K562 (cell line): ENCODE results near the gene ANKRD31. TPM values are rescaled to one million over a fixed set of nuclear protein-coding genes. Genes with fewer than 3 reads are reported as not detected.

Experiments used
- ATAC-seq: fragments of 200-7000 bp; cut with Tn5 transposase; 3 replicates; pipeline ENCODE4 v1.9.1; 2020; ENCODE audit warnings: moderate library complexity
- BruUV-seq: library from RNA; stranded (reverse); fragments of 400-500 nt; replicated peaks from 2 replicates; lab custom pipeline; 2021; lab: Mats Ljungman, UMichigan
- CTCF ChIA-PET: fragments of 300-600 bp; formaldehyde crosslinking; extraction: SDS; loops from one replicate; lab custom pipeline; 2021; ENCODE audit warnings: low intra/inter-chr PET ratio; lab: Yijun Ruan, JAX
- POLR2A ChIA-PET: fragments of 300-600, 350-650 bp; sonication (Branson Sonifier 250); formaldehyde crosslinking; extraction: SDS; loops from one replicate; lab custom pipeline; 2021; ENCODE audit warnings: antibody characterized with exemption, inconsistent platforms; lab: Yijun Ruan, JAX
- DNase-seq, 4 experiments: peaks; one replicate each; pipeline versions ENCODE4 v3.0.0 to v3.0.0-alpha.2; 2011 to 2018; ENCODE audit warnings: low spot score in 3 of 4, mixed read lengths in 3 of 4; ENCODE audit errors: extremely low read depth in 1 of 4
- FAIRE-seq: peaks from 2 replicates; lab custom pipeline; 2011; peaks lifted over from hg19 to GRCh38; lab: Jason Lieb, UNC
- H2AFZ ChIP-seq: 2 replicates; pipeline ENCODE4 v1.6.0; 2011; ENCODE audit warnings: low read depth, low read length, control low read depth, inconsistent platforms
- H3K27ac ChIP-seq: fragments of 200-600 bp; 3 replicates; pipeline ENCODE4 v1.8.0; 2011; ENCODE audit warnings: low read depth, mild to moderate bottlenecking, control low read depth, inconsistent platforms, low read length, moderate library complexity, mixed read lengths; ENCODE audit errors: extremely low read depth
- H3K27me3 ChIP-seq, 2 experiments: fragments of 300-600 bp in 1 of 2; 2 replicates in 1 of 2; 3 replicates in 1 of 2; pipeline versions ENCODE4 v1.6.0 to v1.8.0; 2011; ENCODE audit warnings: inconsistent platforms in 2 of 2, low read length in 2 of 2, mild to moderate bottlenecking in 1 of 2, mixed read lengths in 1 of 2, moderate library complexity in 1 of 2; ENCODE audit not compliant: control insufficient read depth in 2 of 2, insufficient read depth in 2 of 2
- H3K36me3 ChIP-seq: fragments of 300-600 bp; 3 replicates; pipeline ENCODE4 v1.8.0; 2011; ENCODE audit warnings: mild to moderate bottlenecking, low read length, inconsistent platforms; ENCODE audit not compliant: control insufficient read depth, insufficient read depth
- H3K4me1 ChIP-seq, 2 experiments: fragments of 200-600 bp in 1 of 2; replicated peaks in 1 of 2; 2 replicates in 1 of 2; 3 replicates in 1 of 2; pipeline versions ENCODE4 v1.5.1 to v1.8.0; 2011; ENCODE audit warnings: inconsistent platforms in 2 of 2, low read length in 2 of 2, mild to moderate bottlenecking in 1 of 2, mixed read lengths in 1 of 2, moderate library complexity in 1 of 2; ENCODE audit not compliant: control insufficient read depth in 2 of 2, insufficient read depth in 2 of 2
- H3K4me2 ChIP-seq: 2 replicates; pipeline ENCODE4 v1.6.1; 2011; ENCODE audit warnings: low read length, control low read depth, inconsistent platforms, mixed read lengths; ENCODE audit not compliant: insufficient read depth
- H3K4me3 ChIP-seq: fragments of 200-600 bp; sonication (generic), shearing (Covaris generic); 2 replicates; pipeline ENCODE4 v1.5.1; 2016; ENCODE audit warnings: control low read depth, inconsistent platforms
- H3K79me2 ChIP-seq: fragments of 200-600 bp; 3 replicates; pipeline ENCODE4 v1.8.0; 2011; ENCODE audit warnings: low read length, inconsistent platforms; ENCODE audit not compliant: control insufficient read depth, insufficient read depth
- H3K9ac ChIP-seq, 2 experiments: 2 replicates each; pipeline versions ENCODE4 v1.6.0 to v1.6.1; 2011; ENCODE audit warnings: low read depth in 2 of 2, low read length in 2 of 2, control low read depth in 1 of 2, inconsistent platforms in 1 of 2, mild to moderate bottlenecking in 1 of 2, mixed read lengths in 1 of 2; ENCODE audit not compliant: insufficient read depth in 1 of 2
- H3K9me1 ChIP-seq: one replicate; pipeline ENCODE4 v1.6.0; 2011; ENCODE audit warnings: inconsistent platforms, mild to moderate bottlenecking, low read length, moderate library complexity; ENCODE audit not compliant: control insufficient read depth, insufficient read depth
- H3K9me3 ChIP-seq: replicated peaks from 2 replicates; pipeline ENCODE4 v1.5.1; 2011; ENCODE audit warnings: low read depth, low read length, inconsistent platforms; ENCODE audit not compliant: control insufficient read depth, insufficient read depth
- H4K20me1 ChIP-seq: replicated peaks from 2 replicates; pipeline ENCODE4 v1.6.1; 2011; ENCODE audit warnings: low read length, inconsistent platforms, mixed read lengths; ENCODE audit not compliant: control insufficient read depth, insufficient read depth
- CTCFL ChIP-seq: IDR thresholded peaks from 2 replicates; pipeline ENCODE4 v1.6.1; 2011; ENCODE audit warnings: borderline replicate concordance, low read depth, mild to moderate bottlenecking, moderate library complexity, low read length; ENCODE audit not compliant: insufficient read depth, poor library complexity, severe bottlenecking
- FOSL1 ChIP-seq: fragments of 200-800 bp; sonication (Bioruptor generic); conservative IDR thresholded peaks from 2 replicates; pipeline ENCODE4 v1.6.1; 2016; ENCODE audit warnings: missing genetic modification characterization, missing compliant biosample characterization
- FOXK1 ChIP-seq: sonication (generic); formaldehyde crosslinking; IDR thresholded peaks from 2 replicates; pipeline ENCODE4 v1.8.0; 2022; ENCODE audit warnings: missing genetic modification reagents, mild to moderate bottlenecking, borderline replicate concordance
- HMGXB4 ChIP-seq: sonication (generic); formaldehyde crosslinking; IDR thresholded peaks from 2 replicates; pipeline ENCODE4 v1.8.1; 2023; ENCODE audit warnings: mild to moderate bottlenecking, missing genetic modification reagents
- POLR2AphosphoS2 ChIP-seq: IDR thresholded peaks from 2 replicates; pipeline ENCODE4 v1.6.1; 2012; ENCODE audit warnings: low read length, improper control_type of control experiment
- RBM25 ChIP-seq: fragments of 200-400 bp; formaldehyde crosslinking; IDR thresholded peaks from 2 replicates; pipeline ENCODE4 v1.6.1; 2018; ENCODE audit warnings: low read length, low read depth, moderate library complexity; ENCODE audit not compliant: severe bottlenecking
- SMAD3 ChIP-seq: fragments of 450-650 bp; formaldehyde crosslinking; conservative IDR thresholded peaks from 2 replicates; pipeline ENCODE4 v1.4.0; 2020; ENCODE audit warnings: mild to moderate bottlenecking
- ZNF12 ChIP-seq: sonication (generic); formaldehyde crosslinking; IDR thresholded peaks from 2 replicates; pipeline ENCODE4 v1.4.0; 2020; ENCODE audit warnings: mild to moderate bottlenecking, missing genetic modification reagents
- ZNF232 ChIP-seq: sonication (generic); formaldehyde crosslinking; IDR thresholded peaks from 2 replicates; pipeline ENCODE4 v1.8.0; 2022; ENCODE audit warnings: mild to moderate bottlenecking, missing genetic modification reagents
- WGBS: fragments of 100-300 bp; shearing (Covaris generic); methylation state at CpG from one replicate; pipeline ENCODE4 v1.1.6; 2016; ENCODE audit warnings: low coverage, mixed read lengths; ENCODE audit not compliant: insufficient coverage; ENCODE audit errors: missing lambda C conversion rate; 5-methylcytosine and 5-hydroxymethylcytosine counted together
- in situ Hi-C: fragments of 300-500 bp; cut with MboI; formaldehyde crosslinking; loops from 4 replicates; pipeline ENCODE4 v1.15.0; 2018; ENCODE audit warnings: inconsistent platforms, mixed read lengths
- intact Hi-C: fragments of 100-400 bp; cut with micrococcal nuclease; formaldehyde crosslinking; loops from 2 replicates; pipeline ENCODE4 v1.14.2; 2022
- polyA plus RNA-seq, 8 experiments: library from polyadenylated mRNA; depleted of rRNA in 4 of 8; stranded (reverse) in 5 of 8; unstranded in 3 of 8; fragments of >200 nt; fragmentation: Nextera tagmentation in 2 of 8; fragmentation: Illumina TruSeq in 1 of 8; extraction: Ambion mirVana in 2 of 8; extraction: Trizol in 1 of 8; gene quantifications; 2 replicates each; pipeline versions ENCODE4 v1.2.1 to v1.2.3, GENCODE V29; 2011 to 2014; ENCODE audit warnings: inconsistent platforms in 1 of 8, missing spikeins in 1 of 8
- total RNA-seq, 7 experiments: library from RNA; depleted of rRNA in 6 of 7; stranded (reverse); fragments of >200 nt in 6 of 7; fragmentation: Illumina TruSeq in 2 of 7; extraction: Trizol in 2 of 7; gene quantifications; 2 replicates each; pipeline versions ENCODE4 v1.2.1 to v1.2.3, GENCODE V29; 2011 to 2021; ENCODE audit warnings: low replicate concordance in 1 of 7

ANKRD31 gene
- total and polyA plus RNA-seq, 9 of the 15 experiments (the other 6 are each of a cell fraction or from before 2014, with no cell fraction given): under 0.01 to 0.11 (median 0.05) TPM; not detected in 1

GRCh38 chr5:75214409-75214808 lies 22.3 kb downstream of the ANKRD31 start:
- Histone ChIP-seq H3K4me1 (no peaks in the 10 kb centered on the region), H3K4me2 (no peak overlapping the region), H3K79me2 (no peaks in the 10 kb centered on the region), H2AFZ (no peak overlapping the region), H3K9me3 (no peaks in the 10 kb centered on the region), H3K27me3 (no peaks in the 10 kb centered on the region), H3K36me3 (no peaks in the 10 kb centered on the region), H3K4me3 (no peak overlapping the region), H4K20me1 (no peaks in the 10 kb centered on the region), H3K27ac (no peak overlapping the region), H3K9ac (no peak overlapping the region), H3K9me1 (no peaks in the 10 kb centered on the region)
- ChIA-PET POLR2A (no interaction called here), CTCF (no interaction called here)
- no TSS peak for BruUV-seq
- intact Hi-C loops: no loop called here
- 0% methylated on average over 2 of the region's 2 CpGs for WGBS
- TF ChIP-seq CTCFL (no peak), FOXK1 (no peak), ZNF12 (CRISPR knock-in tag) (no peak), HMGXB4 (no peak), FOSL1 (tag) (no peak), RBM25 (no peak), POLR2AphosphoS2 (no peak), ZNF232 (CRISPR knock-in tag) (no peak), SMAD3 (CRISPR knock-in tag) (no peak)
- ATAC-seq (no peak), DNase-seq (no peak), FAIRE-seq (no peak)
- in situ Hi-C loops: no loop called here
